Prostate gland (tissue), 2 donors: ENCODE data around the gene CD83. TPM values are rescaled to one million over a fixed set of nuclear protein-coding genes. Genes with fewer than 3 reads are reported as not detected.

ENCODE experiments used
- DNase-seq: peaks from one replicate; pipeline ENCODE4 v3.0.0-alpha.2; 2019; ENCODE audit warnings: low spot score
- H3K27ac ChIP-seq, 2 donors: fragments of 200-600 bp; sonication (generic); 2 replicates each; pipeline ENCODE4 v1.5.1; 2017 to 2019
- H3K27me3 ChIP-seq: fragments of 200-600 bp; sonication (generic); replicated peaks from 2 replicates; pipeline ENCODE4 v1.5.1; 2019; ENCODE audit not compliant: insufficient read depth
- H3K36me3 ChIP-seq, 2 donors: fragments of 200-600 bp; sonication (generic); 1 replicate in 1 of 2; 2 replicates in 1 of 2; pipeline versions ENCODE4 v1.5.1 to v1.8.1; 2017 to 2019
- H3K4me1 ChIP-seq: fragments of 200-600 bp; sonication (generic); replicated peaks from 2 replicates; pipeline ENCODE4 v1.5.1; 2019
- H3K4me3 ChIP-seq, 2 donors: fragments of 200-600 bp; sonication (generic); 2 replicates each; pipeline ENCODE4 v1.5.1; 2017 to 2019
- H3K9me3 ChIP-seq: fragments of 200-600 bp; sonication (generic); 2 replicates; pipeline ENCODE4 v1.5.1; 2017
- CTCF ChIP-seq, 4 experiments: fragments of 200-600 bp in 2 of 4; fragments of 450-650 bp in 2 of 4; sonication (generic) in 2 of 4; IDR thresholded peaks; 1 replicate in 3 of 4; 2 replicates in 1 of 4; pipeline ENCODE4 v1.5.1; 2016 to 2019; ENCODE audit warnings: antibody characterized with exemption in 4 of 4, mild to moderate bottlenecking in 2 of 4, moderate library complexity in 2 of 4
- POLR2A ChIP-seq: fragments of 450-650 bp; IDR thresholded peaks from one replicate; pipeline ENCODE4 v1.6.1; 2016; ENCODE audit warnings: antibody characterized with exemption, mild to moderate bottlenecking
- POLR2AphosphoS5 ChIP-seq: sonication (generic); formaldehyde crosslinking; IDR thresholded peaks from one replicate; pipeline ENCODE4 v1.6.1; 2017; ENCODE audit warnings: antibody characterized with exemption
- WGBS: methylation state at CpG from one replicate; pipeline ENCODE4 v1.1.5; 2018; 5-methylcytosine and 5-hydroxymethylcytosine counted together
- intact Hi-C: fragments of 100-400 bp; cut with DNase I; formaldehyde crosslinking; loops from one replicate; pipeline ENCODE4 v1.14.2; 2022
- total RNA-seq, 2 donors: library from RNA; depleted of rRNA; stranded (reverse); fragments of >200 nt; gene quantifications; one replicate each; pipeline ENCODE4 v1.1.0, GENCODE V29; 2016

CD83 gene
- total RNA-seq, 2 donors from 2014 or later, result 5.5 to 5.7 TPM

GRCh38 chr6:14079433-14079832, 38.1 kb upstream of the CD83 start:
- no peaks in the 10 kb centered on the region for H3K36me3 ChIP-seq
- DNase-seq, result no peak
- WGBS, result 41% methylated on average over 5 of the region's 5 CpGs
- H3K27ac ChIP-seq, result no peak overlapping the region
- H3K4me1 ChIP-seq, result no peaks in the 10 kb centered on the region
- H3K4me3 ChIP-seq, result no peak overlapping the region
- no peaks in the 10 kb centered on the region for H3K9me3 ChIP-seq
- H3K27me3 ChIP-seq, result no peaks in the 10 kb centered on the region
- no peak for TF ChIP-seq POLR2A
- no peak for TF ChIP-seq POLR2AphosphoS5
- TF ChIP-seq CTCF (IDR thresholded peaks at IDR 0.05), result no peak
- intact Hi-C loops, result no loop called here

- Histone ChIP-seq H3K9me3 (no peaks in the 10 kb centered on the region), H3K27ac (no peak overlapping the region), H3K36me3 (no peaks in the 10 kb centered on the region), H3K27me3 (no peaks in the 10 kb centered on the region), H3K4me3 (no peak overlapping the region), H3K4me1 (no peaks in the 10 kb centered on the region)
- no peak for DNase-seq
- 86% methylated on average over 3 of the region's 3 CpGs for WGBS
- no peak for TF ChIP-seq POLR2A
- no peak for TF ChIP-seq POLR2AphosphoS5
- no peak for TF ChIP-seq CTCF (IDR thresholded peaks at IDR 0.05)
- intact Hi-C loops, result no loop called here
These were observed 37.6 kb upstream of the CD83 start for GRCh38 chr6:14079971-14080370.

- no peak for DNase-seq
- WGBS, result 88% methylated on average over 5 of the region's 5 CpGs
- no peaks in the 10 kb centered on the region for H3K27me3 ChIP-seq
- TF ChIP-seq POLR2AphosphoS5 (no peak), CTCF (IDR thresholded peaks at IDR 0.05) (no peak), POLR2A (no peak)
- no peak overlapping the region for H3K4me3 ChIP-seq
- no peak overlapping the region for H3K27ac ChIP-seq
- no peaks in the 10 kb centered on the region for H3K36me3 ChIP-seq
- intact Hi-C loops, result no loop called here
- H3K4me1 ChIP-seq, result no peaks in the 10 kb centered on the region
- H3K9me3 ChIP-seq, result no peaks in the 10 kb centered on the region
These were observed 36.4 kb upstream of the CD83 start for GRCh38 chr6:14081126-14081525.

GRCh38 chr6:14082771-14083170, 34.8 kb upstream of the CD83 start:
- TF ChIP-seq POLR2A, result no peak
- no peak for TF ChIP-seq CTCF (IDR thresholded peaks at IDR 0.05)
- TF ChIP-seq POLR2AphosphoS5, result no peak
- intact Hi-C loops, result no loop called here
- DNase-seq, result no peak
- Histone ChIP-seq H3K27me3 (no peaks in the 10 kb centered on the region), H3K9me3 (no peaks in the 10 kb centered on the region), H3K4me3 (no peak overlapping the region), H3K36me3 (no peaks in the 10 kb centered on the region), H3K27ac (no peak overlapping the region), H3K4me1 (no peaks in the 10 kb centered on the region)
- WGBS, result 69% methylated on average over 3 of the region's 3 CpGs

GRCh38 chr6:14083262-14083661, 34.3 kb upstream of the CD83 start:
- WGBS, result 80% methylated on average over 3 of the region's 3 CpGs
- H3K36me3 ChIP-seq, result no peaks in the 10 kb centered on the region
- no peak for DNase-seq
- no peaks in the 10 kb centered on the region for H3K4me1 ChIP-seq
- no peaks in the 10 kb centered on the region for H3K9me3 ChIP-seq
- no peaks in the 10 kb centered on the region for H3K27me3 ChIP-seq
- intact Hi-C loops, result no loop called here
- H3K27ac ChIP-seq, result no peak overlapping the region
- no peak overlapping the region for H3K4me3 ChIP-seq
- TF ChIP-seq POLR2AphosphoS5 (no peak), POLR2A (no peak), CTCF (IDR thresholded peaks at IDR 0.05) (no peak)
